ENCODE measurements around the gene ABCC8. TPM values are rescaled to one million over a fixed set of nuclear protein-coding genes. Genes with fewer than 3 reads are reported as not detected.

The ABCC8 gene
- total and polyA plus RNA-seq, 2 of the 8 experiments (the other 6 are each of a cell fraction or from before 2014, with no cell fraction given) = 3.7 to 4.9 TPM

DNA sequence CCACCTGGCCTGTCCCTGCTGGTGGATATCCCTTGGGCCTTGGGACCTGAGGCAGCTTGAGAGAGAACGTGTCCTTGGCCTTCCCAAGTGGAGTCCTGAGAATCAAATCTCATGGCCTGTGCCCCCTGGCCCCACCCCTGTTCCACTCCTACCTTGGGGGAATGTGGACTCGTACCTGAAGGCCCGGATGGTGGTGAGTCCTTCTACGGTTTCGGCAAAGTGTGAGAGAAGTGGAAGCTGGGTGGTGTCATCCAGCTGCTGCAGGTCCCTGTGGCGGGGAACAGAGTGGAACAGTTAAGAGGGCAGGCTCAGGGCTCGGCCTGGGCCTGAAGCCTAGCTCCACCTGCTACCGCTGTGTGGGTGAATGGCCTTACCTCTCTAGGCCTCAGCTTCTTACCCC, 74.2 kb downstream of the ABCC8 start (continued):
- TF ChIP-seq NRF1 (IDR thresholded peaks at IDR 0.05; ENCODE audit: low read depth, low read length) (no peak), POLR2A (IDR thresholded peaks at IDR 0.05; ENCODE audit: control extremely low read depth in 1 of 2, low read depth in 2 of 2, low read length in 2 of 2) (no peak), MAFK (IDR thresholded peaks at IDR 0.05; ENCODE audit: low read depth, low read length) (no peak), SAP30 (IDR thresholded peaks at IDR 0.05; ENCODE audit: insufficient read depth, insufficient replicate concordance, low read length) (no peak), RAD21 (IDR thresholded peaks at IDR 0.05 in 1 of 2, conservative IDR thresholded peaks at IDR 0.05 in 1 of 2; ENCODE audit: low read depth in 2 of 2, low read length in 2 of 2) (no peak)
- TF ChIP-seq, protein P1, sequence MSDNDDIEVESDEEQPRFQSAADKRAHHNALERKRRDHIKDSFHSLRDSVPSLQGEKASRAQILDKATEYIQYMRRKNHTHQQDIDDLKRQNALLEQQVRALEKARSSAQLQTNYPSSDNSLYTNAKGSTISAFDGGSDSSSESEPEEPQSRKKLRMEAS (IDR thresholded peaks at IDR 0.05) = no peak
